MM.1S (cell line): ENCODE measurements around the gene RETSAT.
"Not testable (repeated sequence)": the region's sequence is repeated elsewhere in the genome, so short reads cannot be mapped to it uniquely, and the experiment has no call there.

Source experiments
- DNase-seq: peaks from one replicate; pipeline ENCODE4 v3.0.0-alpha.2; 2015
- H2AFZ ChIP-seq: fragments of 300-600 bp; sonication (generic); 2 replicates; pipeline ENCODE4 v1.6.0; 2016; ENCODE audit warnings: antibody characterized with exemption, low read length
- H3F3A ChIP-seq: fragments of 300-600 bp; sonication (generic); 2 replicates; pipeline ENCODE4 v1.6.1; 2016; ENCODE audit warnings: mild to moderate bottlenecking, antibody characterized with exemption, low read length, moderate library complexity, mixed read lengths; ENCODE audit not compliant: insufficient read depth
- H3K27ac ChIP-seq: fragments of 300-600 bp; sonication (generic); 2 replicates; pipeline ENCODE4 v1.5.1; 2016; ENCODE audit warnings: mild to moderate bottlenecking, low read length
- H3K27me3 ChIP-seq: fragments of 300-600 bp; sonication (generic); replicated peaks from 2 replicates; pipeline ENCODE4 v1.6.0; 2016; ENCODE audit warnings: low read length; ENCODE audit not compliant: insufficient read depth
- H3K36me3 ChIP-seq: fragments of 300-600 bp; sonication (generic); replicated peaks from 2 replicates; pipeline ENCODE4 v1.6.1; 2016; ENCODE audit warnings: mild to moderate bottlenecking, low read length, mixed read lengths; ENCODE audit not compliant: insufficient read depth
- H3K4me1 ChIP-seq: fragments of 300-600 bp; sonication (generic); 2 replicates; pipeline ENCODE4 v1.6.1; 2016; ENCODE audit warnings: low read length, mixed read lengths
- H3K4me2 ChIP-seq: fragments of 300-600 bp; sonication (generic); 2 replicates; pipeline ENCODE4 v1.6.0; 2016; ENCODE audit warnings: low read depth, low read length
- H3K4me3 ChIP-seq: fragments of 300-600 bp; sonication (generic); 2 replicates; pipeline ENCODE4 v1.5.1; 2016; ENCODE audit warnings: low read length, mixed read lengths
- H3K79me2 ChIP-seq: fragments of 300-600 bp; sonication (generic); 2 replicates; pipeline ENCODE4 v1.6.1; 2016; ENCODE audit warnings: mixed run types, low read length, mixed read lengths
- H3K9ac ChIP-seq: fragments of 300-600 bp; sonication (generic); 2 replicates; pipeline ENCODE4 v1.6.1; 2016; ENCODE audit warnings: low read length, mixed read lengths
- H3K9me2 ChIP-seq: fragments of 300-600 bp; sonication (generic); replicated peaks from 2 replicates; pipeline ENCODE4 v1.6.1; 2016; ENCODE audit warnings: mild to moderate bottlenecking, low read length, mixed read lengths; ENCODE audit not compliant: insufficient read depth
- H3K9me3 ChIP-seq: fragments of 300-600 bp; sonication (generic); replicated peaks from 2 replicates; pipeline ENCODE4 v1.6.1; 2016; ENCODE audit warnings: mild to moderate bottlenecking, low read length, mixed read lengths; ENCODE audit not compliant: insufficient read depth
- H4K20me1 ChIP-seq: fragments of 300-600 bp; sonication (generic); 2 replicates; pipeline ENCODE4 v1.6.1; 2016; ENCODE audit warnings: mild to moderate bottlenecking, low read length, moderate library complexity, mixed read lengths; ENCODE audit not compliant: insufficient read depth
- CTCF ChIP-seq: fragments of 300-600 bp; sonication (generic); IDR thresholded peaks from 2 replicates; pipeline ENCODE4 v1.5.1; 2016; ENCODE audit warnings: antibody characterized with exemption, low read length, mixed read lengths
- EZH2 ChIP-seq: fragments of 300-600 bp; sonication (generic); optimal IDR thresholded peaks from 2 replicates; pipeline ENCODE3; 2017; ENCODE audit warnings: low read depth, mild to moderate bottlenecking, antibody characterized with exemption, low read length, mixed read lengths
- EZH2phosphoT487 ChIP-seq: fragments of 300-600 bp; sonication (generic); IDR thresholded peaks from 2 replicates; pipeline ENCODE4 v1.6.1; 2018; ENCODE audit warnings: antibody characterized with exemption, low read length

The RETSAT gene

GRCh38 chr2:85347599-85347998, 6.7 kb downstream of the RETSAT start:
- H2AFZ ChIP-seq = no peak overlapping the region
- H3F3A ChIP-seq = no peaks in the 10 kb centered on the region
- no peak overlapping the region for H3K4me2 ChIP-seq
- no peaks in the 10 kb centered on the region for H3K27me3 ChIP-seq
- H3K79me2 ChIP-seq = peaks cover 2% of the 10 kb centered on the region; the same call in 1 of the 2 replicates
- no peaks in the 10 kb centered on the region for H3K9me3 ChIP-seq
- H3K9ac ChIP-seq = no peak overlapping the region
- H3K36me3 ChIP-seq = no peaks in the 10 kb centered on the region
- no peaks in the 10 kb centered on the region for H3K4me1 ChIP-seq
- H4K20me1 ChIP-seq = no peaks in the 10 kb centered on the region
- no peak for DNase-seq
- no peak overlapping the region for H3K27ac ChIP-seq
- no peak overlapping the region for H3K4me3 ChIP-seq
- TF ChIP-seq EZH2 = no peak
- no peak for TF ChIP-seq EZH2phosphoT487
- TF ChIP-seq CTCF = no peak
- H3K9me2 ChIP-seq = no peaks in the 10 kb centered on the region

- no peak overlapping the region for H3K4me2 ChIP-seq
- H3K27me3 ChIP-seq = no peaks in the 10 kb centered on the region
- H3K4me1 ChIP-seq = no peaks in the 10 kb centered on the region
- no peak overlapping the region for H3K27ac ChIP-seq
- no peak overlapping the region for H3K4me3 ChIP-seq
- no peaks in the 10 kb centered on the region for H3K79me2 ChIP-seq
- no peak overlapping the region for H2AFZ ChIP-seq
- TF ChIP-seq EZH2 (no peak), CTCF (no peak), EZH2phosphoT487 (no peak)
- H3K9me3 ChIP-seq = no peaks in the 10 kb centered on the region
- H3F3A ChIP-seq = no peaks in the 10 kb centered on the region
- no peaks in the 10 kb centered on the region for H3K36me3 ChIP-seq
- H3K9me2 ChIP-seq = no peaks in the 10 kb centered on the region
- no peak overlapping the region for H3K9ac ChIP-seq
- DNase-seq = no peak
- H4K20me1 ChIP-seq = no peaks in the 10 kb centered on the region
Observed at GRCh38 chr2:85344356-85344954, 9.9 kb downstream of the RETSAT start.

- not testable (repeated sequence) for H3K4me2 ChIP-seq, H3K9me2 ChIP-seq, H3K9me3 ChIP-seq, H3K79me2 ChIP-seq, H3K36me3 ChIP-seq, H3K4me1 ChIP-seq, H3K27me3 ChIP-seq, H4K20me1 ChIP-seq, DNase-seq, H3K27ac ChIP-seq, H3K9ac ChIP-seq, H3K4me3 ChIP-seq, H3F3A ChIP-seq, H2AFZ ChIP-seq
Observed at GRCh38 chr2:85343207-85343895, 11.0 kb downstream of the RETSAT start.

GRCh38 chr2:85342156-85342555, 12.2 kb downstream of the RETSAT start:
- H3K4me3 ChIP-seq = no peak overlapping the region
- H3K9me3 ChIP-seq = no peaks in the 10 kb centered on the region
- 0 out of 2 replicates have a peak, but pooled peaks cover 4% of the 10 kb centered on the region for H3K4me1 ChIP-seq
- no peak overlapping the region for H3K27ac ChIP-seq
- no peaks in the 10 kb centered on the region for H4K20me1 ChIP-seq
- no peaks in the 10 kb centered on the region for H3K9me2 ChIP-seq
- no peaks in the 10 kb centered on the region for H3K79me2 ChIP-seq
- TF ChIP-seq EZH2 (no peak), CTCF (no peak), EZH2phosphoT487 (no peak)
- DNase-seq = no peak
- H3K9ac ChIP-seq = no peak overlapping the region
- H2AFZ ChIP-seq = no peak overlapping the region
- no peaks in the 10 kb centered on the region for H3K36me3 ChIP-seq
- 0 out of 2 replicates have a peak, but pooled peaks cover 5% of the 10 kb centered on the region for H3F3A ChIP-seq
- no peak overlapping the region for H3K4me2 ChIP-seq
- H3K27me3 ChIP-seq = no peaks in the 10 kb centered on the region
